Suprapubic skin (tissue), 3 donors: ENCODE measurements around the gene RPL27A.

Source experiments
- POLR2AphosphoS5 ChIP-seq, 3 donors: sonication (generic); formaldehyde crosslinking; IDR thresholded peaks; one replicate each; pipeline ENCODE4 v1.6.1; 2017; ENCODE audit warnings: antibody characterized with exemption in 3 of 3
- TF ChIP-seq, protein P1 (sequence below), 2 donors: fragments of 200-600 bp in 1 of 2; fragments of 450-650 bp in 1 of 2; sonication (generic) in 1 of 2; IDR thresholded peaks; one replicate each; pipeline ENCODE4 v1.5.1; 2016 to 2019; ENCODE audit warnings: antibody characterized with exemption in 2 of 2, mild to moderate bottlenecking in 1 of 2, moderate library complexity in 1 of 2

DNA sequence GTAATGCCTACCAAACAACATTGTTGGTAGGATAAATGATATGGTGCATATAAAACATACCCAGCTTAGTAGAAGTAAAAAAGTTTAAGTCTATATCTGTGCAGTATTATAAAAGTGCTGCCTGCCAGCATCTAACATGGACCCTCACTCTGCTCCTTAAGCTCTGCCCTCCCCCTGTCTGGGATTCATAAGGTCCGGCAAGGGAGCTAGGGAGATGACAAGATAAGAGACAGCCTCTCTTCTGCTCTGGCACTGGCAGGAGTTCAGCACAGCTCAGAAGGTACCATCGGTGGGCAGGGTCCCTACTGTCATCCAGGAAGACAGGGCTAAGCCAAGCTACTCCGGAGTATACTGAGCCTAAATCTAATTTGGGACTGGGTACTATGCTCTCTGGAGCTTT is 42.9 kb upstream of the RPL27A start:
- no peak for TF ChIP-seq POLR2AphosphoS5 (IDR thresholded peaks at IDR 0.05)
- TF ChIP-seq, protein P1, sequence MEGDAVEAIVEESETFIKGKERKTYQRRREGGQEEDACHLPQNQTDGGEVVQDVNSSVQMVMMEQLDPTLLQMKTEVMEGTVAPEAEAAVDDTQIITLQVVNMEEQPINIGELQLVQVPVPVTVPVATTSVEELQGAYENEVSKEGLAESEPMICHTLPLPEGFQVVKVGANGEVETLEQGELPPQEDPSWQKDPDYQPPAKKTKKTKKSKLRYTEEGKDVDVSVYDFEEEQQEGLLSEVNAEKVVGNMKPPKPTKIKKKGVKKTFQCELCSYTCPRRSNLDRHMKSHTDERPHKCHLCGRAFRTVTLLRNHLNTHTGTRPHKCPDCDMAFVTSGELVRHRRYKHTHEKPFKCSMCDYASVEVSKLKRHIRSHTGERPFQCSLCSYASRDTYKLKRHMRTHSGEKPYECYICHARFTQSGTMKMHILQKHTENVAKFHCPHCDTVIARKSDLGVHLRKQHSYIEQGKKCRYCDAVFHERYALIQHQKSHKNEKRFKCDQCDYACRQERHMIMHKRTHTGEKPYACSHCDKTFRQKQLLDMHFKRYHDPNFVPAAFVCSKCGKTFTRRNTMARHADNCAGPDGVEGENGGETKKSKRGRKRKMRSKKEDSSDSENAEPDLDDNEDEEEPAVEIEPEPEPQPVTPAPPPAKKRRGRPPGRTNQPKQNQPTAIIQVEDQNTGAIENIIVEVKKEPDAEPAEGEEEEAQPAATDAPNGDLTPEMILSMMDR (IDR thresholded peaks at IDR 0.05) = no peak
